Fibroblast of villous mesenchyme (primary cell): Measurements from ENCODE around the gene SH2D4B. TPM values are rescaled to one million over a fixed set of nuclear protein-coding genes. Genes with fewer than 3 reads are reported as not detected.

Source experiments
- DNase-seq: peaks from one replicate; pipeline ENCODE4 v3.0.0-alpha.2; 2010; ENCODE audit warnings: low read depth
- H3K4me3 ChIP-seq: 2 replicates; pipeline ENCODE4 v1.5.1; 2011; ENCODE audit warnings: low read depth, mild to moderate bottlenecking, low read length
- CTCF ChIP-seq: IDR thresholded peaks from 2 replicates; pipeline ENCODE4 v1.5.1; 2012; ENCODE audit warnings: low read depth, mild to moderate bottlenecking, low read length; ENCODE audit not compliant: insufficient read depth
- total RNA-seq: library from RNA; depleted of rRNA; stranded (reverse); fragments of >200 nt; gene quantifications from 2 replicates; pipeline ENCODE4 v1.2.3, GENCODE V29; 2012

SH2D4B gene
- total RNA-seq, 1 donor: not detected

DNA sequence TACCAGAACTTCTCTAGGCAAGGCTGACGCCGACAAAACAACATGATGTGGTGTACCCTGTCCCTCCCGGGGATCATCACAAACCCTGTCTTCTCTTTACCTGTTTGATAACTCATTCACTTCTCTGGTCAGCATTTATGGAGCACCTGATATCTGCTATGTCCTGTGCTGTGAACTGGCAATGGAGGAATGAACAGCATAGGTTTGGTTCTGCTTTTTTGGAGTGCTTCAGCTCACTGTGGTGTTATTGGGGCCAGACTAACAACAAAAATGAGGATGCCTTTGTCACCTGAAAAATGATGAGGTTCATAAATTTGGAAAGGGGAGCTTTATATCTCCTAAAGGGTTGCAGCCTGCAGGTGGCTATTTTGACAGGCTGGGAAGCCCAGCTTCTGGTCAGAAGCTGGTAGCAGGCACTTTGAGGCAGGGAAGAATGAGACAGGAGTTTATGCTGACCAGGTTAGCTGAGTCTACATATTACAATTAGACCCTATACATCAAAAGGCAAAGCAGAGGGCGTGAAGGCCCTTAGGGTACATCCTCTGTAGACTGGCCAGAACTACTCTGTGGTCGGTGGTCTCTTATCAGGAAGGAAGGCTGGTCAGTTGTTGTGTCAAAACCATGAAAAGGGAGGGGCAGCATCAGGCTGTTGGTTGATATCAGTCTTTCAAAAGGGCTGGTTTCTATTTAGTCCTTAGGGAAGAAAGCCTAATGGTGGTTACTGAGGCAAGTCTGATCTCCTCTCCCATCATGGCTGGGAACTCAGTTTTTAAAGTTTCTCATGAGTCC lies 42.3 kb downstream of the SH2D4B start:
- no peak for TF ChIP-seq CTCF
- no peak for DNase-seq
- no peak overlapping the region for H3K4me3 ChIP-seq

- no peak for TF ChIP-seq CTCF
- DNase-seq: no peak
- no peak overlapping the region for H3K4me3 ChIP-seq
Observed at GRCh38 chr10:80580638-80581468, 43.2 kb downstream of the SH2D4B start.

- no peak for TF ChIP-seq CTCF
- no peak overlapping the region for H3K4me3 ChIP-seq
- DNase-seq: no peak
Observed at GRCh38 chr10:80581469-80581835, 43.8 kb downstream of the SH2D4B start.

DNA sequence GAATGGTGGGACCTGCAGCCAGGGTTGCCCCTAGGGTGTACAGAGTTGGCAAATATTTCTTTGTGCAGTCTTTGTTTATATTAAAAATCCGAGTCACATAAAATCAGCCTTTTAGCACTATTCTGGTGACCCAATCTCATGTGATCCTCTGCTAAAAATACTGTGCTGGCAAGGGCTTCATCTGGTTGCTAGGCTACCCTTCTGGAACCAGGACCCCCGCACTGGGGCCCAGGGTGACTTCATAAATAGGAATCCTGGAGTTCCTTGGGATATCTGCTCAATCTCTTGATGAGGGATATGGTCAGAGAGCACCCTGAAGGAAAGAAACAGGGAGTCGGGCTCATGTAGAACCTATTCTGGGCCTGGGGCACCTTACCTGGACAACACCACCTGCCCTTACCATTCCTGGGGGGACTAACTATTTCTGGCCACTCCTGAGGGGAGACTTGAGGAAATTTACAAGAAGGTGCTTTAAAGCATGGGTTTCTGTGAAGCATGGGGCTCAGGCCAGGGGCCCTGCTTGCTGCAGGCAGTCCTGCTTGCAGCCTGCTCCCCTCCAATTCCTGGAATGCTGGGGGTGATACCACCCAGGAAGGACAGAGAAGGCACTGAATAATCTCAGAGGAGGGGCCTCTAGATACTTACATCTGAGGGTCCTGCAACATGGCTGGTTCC lies 44.7 kb downstream of the SH2D4B start:
- no peak overlapping the region for H3K4me3 ChIP-seq
- TF ChIP-seq CTCF: no peak
- DNase-seq: no peak

- H3K4me3 ChIP-seq: no peak overlapping the region
- no peak for DNase-seq
- TF ChIP-seq CTCF: peak; percentile 14
Observed at GRCh38 chr10:80583685-80584084, 46.0 kb downstream of the SH2D4B start.

DNA sequence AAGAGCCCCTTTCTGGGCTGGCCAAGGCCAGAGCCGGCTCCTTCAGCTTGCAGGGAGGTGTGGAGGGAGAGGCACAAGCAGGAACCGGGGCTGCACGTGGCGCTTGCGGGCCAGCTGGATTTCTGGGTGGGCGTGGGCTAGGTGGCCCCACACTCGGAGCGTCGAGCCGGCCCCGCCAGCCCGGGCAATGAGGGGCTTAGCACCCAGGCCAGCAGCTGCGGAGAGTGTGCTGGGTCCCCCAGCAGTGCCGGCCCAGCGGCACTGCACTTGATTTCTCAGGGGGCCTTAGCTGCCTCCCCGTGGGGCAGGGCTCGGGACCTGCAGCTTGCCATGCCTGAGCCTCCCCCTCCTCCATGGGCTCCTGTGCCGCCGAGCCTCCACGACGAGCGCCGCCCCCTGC lies 48.1 kb downstream of the SH2D4B start:
- H3K4me3 ChIP-seq: no peak overlapping the region
- no peak for DNase-seq
- TF ChIP-seq CTCF: no peak
